SK-N-SH treated with all-trans-retinoic acid at 6 μM for 48 hours (cell line): ENCODE data around the gene TMEM51.

Source experiments
- ATAC-seq: fragments of 200-7000 bp; cut with Tn5 transposase; 3 replicates; pipeline ENCODE4 v1.9.1; 2020; ENCODE audit warnings: mild to moderate bottlenecking, moderate library complexity
- ARNTL ChIP-seq: fragments of 450-650 bp; formaldehyde crosslinking; IDR thresholded peaks from 2 replicates; pipeline ENCODE4 v1.5.0; 2020; ENCODE audit warnings: low read depth, mild to moderate bottlenecking, moderate library complexity, borderline replicate concordance
- BACH2 ChIP-seq: fragments of 250-450 bp; sonication (Bioruptor Pico); IDR thresholded peaks from 2 replicates; pipeline ENCODE4 v1.9.0; 2021; ENCODE audit warnings: mild to moderate bottlenecking, borderline replicate concordance
- CSDC2 ChIP-seq: fragments of 250-450 bp; sonication (Bioruptor Pico); IDR thresholded peaks from 2 replicates; pipeline ENCODE4 v1.5.0; 2020; ENCODE audit warnings: mild to moderate bottlenecking, moderate library complexity
- ESRRG ChIP-seq: fragments of 250-450 bp; sonication (Bioruptor Pico); IDR thresholded peaks from 2 replicates; pipeline ENCODE4 v1.6.1; 2021; ENCODE audit warnings: mild to moderate bottlenecking
- GLIS3 ChIP-seq: fragments of 250-450 bp; sonication (Bioruptor Pico); IDR thresholded peaks from 2 replicates; pipeline ENCODE4 v1.5.0; 2020; ENCODE audit warnings: mild to moderate bottlenecking, moderate library complexity
- ISL1 ChIP-seq: fragments of 250-450 bp; sonication (Bioruptor Pico); IDR thresholded peaks from 2 replicates; pipeline ENCODE4 v2.1.2; 2022; ENCODE audit warnings: mild to moderate bottlenecking, moderate library complexity
- OSR1 ChIP-seq: fragments of 250-450 bp; sonication (Bioruptor Pico); IDR thresholded peaks from 2 replicates; pipeline ENCODE4 v1.8.0; 2022; ENCODE audit warnings: moderate library complexity, mild to moderate bottlenecking, inconsistent platforms
- PPARA ChIP-seq: fragments of 250-450 bp; sonication (Bioruptor Pico); IDR thresholded peaks from 2 replicates; pipeline ENCODE4 v1.5.0; 2020; ENCODE audit warnings: mild to moderate bottlenecking, borderline replicate concordance
- RARB ChIP-seq: fragments of 250-450 bp; sonication (Bioruptor Pico); IDR thresholded peaks from 2 replicates; pipeline ENCODE4 v1.8.0; 2021; ENCODE audit warnings: mild to moderate bottlenecking, moderate library complexity
- SNAI2 ChIP-seq: fragments of 250-450 bp; sonication (Bioruptor Pico); IDR thresholded peaks from 2 replicates; pipeline ENCODE4 v1.5.0; 2020; ENCODE audit warnings: mild to moderate bottlenecking, moderate library complexity
- TCF4 ChIP-seq: fragments of 250-450 bp; sonication (Bioruptor Pico); IDR thresholded peaks from 2 replicates; pipeline ENCODE4 v1.8.0; 2021; ENCODE audit warnings: mild to moderate bottlenecking, moderate library complexity, borderline replicate concordance
- TOX ChIP-seq: fragments of 250-450 bp; sonication (Bioruptor Pico); IDR thresholded peaks from 2 replicates; pipeline ENCODE4 v1.8.0; 2021; ENCODE audit warnings: mild to moderate bottlenecking, moderate library complexity, borderline replicate concordance
- ZC3H10 ChIP-seq: fragments of 250-450 bp; sonication (Bioruptor Pico); IDR thresholded peaks from 2 replicates; pipeline ENCODE4 v1.5.1; 2021; ENCODE audit warnings: mild to moderate bottlenecking, moderate library complexity
- ZFP3 ChIP-seq: fragments of 250-450 bp; sonication (Bioruptor Pico); IDR thresholded peaks from 2 replicates; pipeline ENCODE4 v1.5.0; 2020; ENCODE audit warnings: mild to moderate bottlenecking, moderate library complexity
- ZNF565 ChIP-seq: fragments of 450-650 bp; formaldehyde crosslinking; conservative IDR thresholded peaks from 2 replicates; pipeline ENCODE4 v1.5.0; 2020; ENCODE audit warnings: low read depth, mild to moderate bottlenecking, moderate library complexity
- ZNF70 ChIP-seq: fragments of 450-650 bp; formaldehyde crosslinking; IDR thresholded peaks from 2 replicates; pipeline ENCODE4 v1.5.0; 2020; ENCODE audit warnings: mild to moderate bottlenecking, moderate library complexity
- ZNF8 ChIP-seq: fragments of 450-650 bp; formaldehyde crosslinking; IDR thresholded peaks from 2 replicates; pipeline ENCODE4 v1.5.0; 2020; ENCODE audit warnings: mild to moderate bottlenecking, moderate library complexity
- TF ChIP-seq, protein P1 (sequence below): fragments of 250-450 bp; sonication (Bioruptor Pico); IDR thresholded peaks from 2 replicates; pipeline ENCODE4 v1.8.0; 2021; ENCODE audit warnings: low read depth, mild to moderate bottlenecking, moderate library complexity, borderline replicate concordance
- TF ChIP-seq, protein P2 (sequence below): fragments of 250-450 bp; sonication (Bioruptor Pico); IDR thresholded peaks from 2 replicates; pipeline ENCODE4 v1.5.1; 2021; ENCODE audit warnings: mild to moderate bottlenecking, moderate library complexity
- TF ChIP-seq, protein P3 (sequence below): fragments of 250-450 bp; sonication (Bioruptor Pico); IDR thresholded peaks from 2 replicates; pipeline ENCODE4 v1.5.0; 2020; ENCODE audit warnings: mild to moderate bottlenecking, moderate library complexity
- TF ChIP-seq, protein P4 (sequence below): fragments of 250-450 bp; sonication (Bioruptor Pico); IDR thresholded peaks from 2 replicates; pipeline ENCODE4 v1.8.0; 2020; ENCODE audit warnings: mild to moderate bottlenecking, moderate library complexity, borderline replicate concordance

The TMEM51 gene

DNA sequence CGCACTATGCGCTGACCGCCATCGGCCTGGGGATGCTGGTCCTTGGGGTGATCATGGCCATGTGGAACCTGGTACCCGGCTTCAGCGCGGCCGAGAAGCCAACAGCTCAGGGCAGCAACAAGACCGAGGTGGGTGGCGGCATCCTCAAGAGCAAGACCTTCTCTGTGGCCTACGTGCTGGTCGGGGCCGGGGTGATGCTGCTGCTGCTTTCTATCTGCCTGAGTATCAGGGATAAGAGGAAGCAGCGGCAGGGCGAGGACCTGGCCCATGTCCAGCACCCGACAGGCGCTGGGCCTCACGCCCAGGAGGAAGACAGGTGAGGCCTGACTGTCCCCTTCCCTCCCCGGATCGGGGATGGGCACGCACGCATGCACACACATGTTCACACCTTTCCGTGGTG, 61.6 kb downstream of the TMEM51 start (continued):
- TF ChIP-seq OSR1 (CRISPR knock-in tag): no peak
- TF ChIP-seq RARB: no peak
- TF ChIP-seq ZFP3 (CRISPR knock-in tag): no peak

DNA sequence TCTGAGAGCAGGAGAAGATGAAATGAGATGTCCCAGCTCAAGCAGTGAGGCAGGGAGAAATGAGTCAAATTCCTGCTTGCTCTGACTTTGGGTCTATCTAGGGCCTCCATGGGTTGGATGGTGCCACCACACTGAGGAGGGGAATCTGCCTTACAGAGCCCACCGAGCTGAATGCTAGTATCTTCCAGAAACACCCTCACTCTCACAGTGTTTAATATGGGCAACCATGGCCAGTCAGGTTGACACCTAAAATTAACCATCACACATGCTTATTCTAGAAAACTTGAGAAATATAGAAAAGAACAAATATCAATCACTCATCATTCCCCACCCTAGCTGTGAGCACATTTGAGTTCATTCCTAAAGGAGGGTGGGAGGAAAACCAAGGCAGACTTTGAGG, 64.1 kb downstream of the TMEM51 start:
- no peak for TF ChIP-seq RARB
- no peak for TF ChIP-seq ZC3H10 (CRISPR knock-in tag)
- TF ChIP-seq, protein P1, sequence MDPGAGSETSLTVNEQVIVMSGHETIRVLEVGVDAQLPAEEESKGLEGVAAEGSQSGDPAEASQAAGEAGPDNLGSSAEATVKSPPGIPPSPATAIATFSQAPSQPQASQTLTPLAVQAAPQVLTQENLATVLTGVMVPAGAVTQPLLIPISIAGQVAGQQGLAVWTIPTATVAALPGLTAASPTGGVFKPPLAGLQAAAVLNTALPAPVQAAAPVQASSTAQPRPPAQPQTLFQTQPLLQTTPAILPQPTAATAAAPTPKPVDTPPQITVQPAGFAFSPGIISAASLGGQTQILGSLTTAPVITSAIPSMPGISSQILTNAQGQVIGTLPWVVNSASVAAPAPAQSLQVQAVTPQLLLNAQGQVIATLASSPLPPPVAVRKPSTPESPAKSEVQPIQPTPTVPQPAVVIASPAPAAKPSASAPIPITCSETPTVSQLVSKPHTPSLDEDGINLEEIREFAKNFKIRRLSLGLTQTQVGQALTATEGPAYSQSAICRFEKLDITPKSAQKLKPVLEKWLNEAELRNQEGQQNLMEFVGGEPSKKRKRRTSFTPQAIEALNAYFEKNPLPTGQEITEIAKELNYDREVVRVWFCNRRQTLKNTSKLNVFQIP (CRISPR knock-in tag): no peak
- TF ChIP-seq ZNF70 (CRISPR knock-in tag): no peak
- TF ChIP-seq PPARA (CRISPR knock-in tag): no peak
- TF ChIP-seq ISL1 (CRISPR knock-in tag): no peak
- no peak for TF ChIP-seq GLIS3 (CRISPR knock-in tag)
- TF ChIP-seq TCF4 (CRISPR knock-in tag): no peak
- TF ChIP-seq, protein P2, sequence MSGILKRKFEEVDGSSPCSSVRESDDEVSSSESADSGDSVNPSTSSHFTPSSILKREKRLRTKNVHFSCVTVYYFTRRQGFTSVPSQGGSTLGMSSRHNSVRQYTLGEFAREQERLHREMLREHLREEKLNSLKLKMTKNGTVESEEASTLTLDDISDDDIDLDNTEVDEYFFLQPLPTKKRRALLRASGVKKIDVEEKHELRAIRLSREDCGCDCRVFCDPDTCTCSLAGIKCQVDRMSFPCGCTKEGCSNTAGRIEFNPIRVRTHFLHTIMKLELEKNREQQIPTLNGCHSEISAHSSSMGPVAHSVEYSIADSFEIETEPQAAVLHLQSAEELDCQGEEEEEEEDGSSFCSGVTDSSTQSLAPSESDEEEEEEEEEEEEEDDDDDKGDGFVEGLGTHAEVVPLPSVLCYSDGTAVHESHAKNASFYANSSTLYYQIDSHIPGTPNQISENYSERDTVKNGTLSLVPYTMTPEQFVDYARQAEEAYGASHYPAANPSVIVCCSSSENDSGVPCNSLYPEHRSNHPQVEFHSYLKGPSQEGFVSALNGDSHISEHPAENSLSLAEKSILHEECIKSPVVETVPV: no peak
- TF ChIP-seq OSR1 (CRISPR knock-in tag): no peak
- no peak for TF ChIP-seq ZNF8
- no peak for TF ChIP-seq BACH2 (CRISPR knock-in tag)
- no peak for TF ChIP-seq ESRRG (CRISPR knock-in tag)
- TF ChIP-seq CSDC2 (CRISPR knock-in tag): no peak
- TF ChIP-seq ZNF565 (CRISPR knock-in tag): no peak
- no peak for TF ChIP-seq ZFP3 (CRISPR knock-in tag)
- TF ChIP-seq ARNTL (CRISPR knock-in tag): no peak
- TF ChIP-seq, protein P3, sequence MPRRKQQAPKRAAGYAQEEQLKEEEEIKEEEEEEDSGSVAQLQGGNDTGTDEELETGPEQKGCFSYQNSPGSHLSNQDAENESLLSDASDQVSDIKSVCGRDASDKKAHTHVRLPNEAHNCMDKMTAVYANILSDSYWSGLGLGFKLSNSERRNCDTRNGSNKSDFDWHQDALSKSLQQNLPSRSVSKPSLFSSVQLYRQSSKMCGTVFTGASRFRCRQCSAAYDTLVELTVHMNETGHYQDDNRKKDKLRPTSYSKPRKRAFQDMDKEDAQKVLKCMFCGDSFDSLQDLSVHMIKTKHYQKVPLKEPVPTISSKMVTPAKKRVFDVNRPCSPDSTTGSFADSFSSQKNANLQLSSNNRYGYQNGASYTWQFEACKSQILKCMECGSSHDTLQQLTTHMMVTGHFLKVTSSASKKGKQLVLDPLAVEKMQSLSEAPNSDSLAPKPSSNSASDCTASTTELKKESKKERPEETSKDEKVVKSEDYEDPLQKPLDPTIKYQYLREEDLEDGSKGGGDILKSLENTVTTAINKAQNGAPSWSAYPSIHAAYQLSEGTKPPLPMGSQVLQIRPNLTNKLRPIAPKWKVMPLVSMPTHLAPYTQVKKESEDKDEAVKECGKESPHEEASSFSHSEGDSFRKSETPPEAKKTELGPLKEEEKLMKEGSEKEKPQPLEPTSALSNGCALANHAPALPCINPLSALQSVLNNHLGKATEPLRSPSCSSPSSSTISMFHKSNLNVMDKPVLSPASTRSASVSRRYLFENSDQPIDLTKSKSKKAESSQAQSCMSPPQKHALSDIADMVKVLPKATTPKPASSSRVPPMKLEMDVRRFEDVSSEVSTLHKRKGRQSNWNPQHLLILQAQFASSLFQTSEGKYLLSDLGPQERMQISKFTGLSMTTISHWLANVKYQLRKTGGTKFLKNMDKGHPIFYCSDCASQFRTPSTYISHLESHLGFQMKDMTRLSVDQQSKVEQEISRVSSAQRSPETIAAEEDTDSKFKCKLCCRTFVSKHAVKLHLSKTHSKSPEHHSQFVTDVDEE (CRISPR knock-in tag): no peak
- TF ChIP-seq, protein P4, sequence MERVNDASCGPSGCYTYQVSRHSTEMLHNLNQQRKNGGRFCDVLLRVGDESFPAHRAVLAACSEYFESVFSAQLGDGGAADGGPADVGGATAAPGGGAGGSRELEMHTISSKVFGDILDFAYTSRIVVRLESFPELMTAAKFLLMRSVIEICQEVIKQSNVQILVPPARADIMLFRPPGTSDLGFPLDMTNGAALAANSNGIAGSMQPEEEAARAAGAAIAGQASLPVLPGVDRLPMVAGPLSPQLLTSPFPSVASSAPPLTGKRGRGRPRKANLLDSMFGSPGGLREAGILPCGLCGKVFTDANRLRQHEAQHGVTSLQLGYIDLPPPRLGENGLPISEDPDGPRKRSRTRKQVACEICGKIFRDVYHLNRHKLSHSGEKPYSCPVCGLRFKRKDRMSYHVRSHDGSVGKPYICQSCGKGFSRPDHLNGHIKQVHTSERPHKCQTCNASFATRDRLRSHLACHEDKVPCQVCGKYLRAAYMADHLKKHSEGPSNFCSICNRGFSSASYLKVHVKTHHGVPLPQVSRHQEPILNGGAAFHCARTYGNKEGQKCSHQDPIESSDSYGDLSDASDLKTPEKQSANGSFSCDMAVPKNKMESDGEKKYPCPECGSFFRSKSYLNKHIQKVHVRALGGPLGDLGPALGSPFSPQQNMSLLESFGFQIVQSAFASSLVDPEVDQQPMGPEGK: no peak
- ATAC-seq: no peak

DNA sequence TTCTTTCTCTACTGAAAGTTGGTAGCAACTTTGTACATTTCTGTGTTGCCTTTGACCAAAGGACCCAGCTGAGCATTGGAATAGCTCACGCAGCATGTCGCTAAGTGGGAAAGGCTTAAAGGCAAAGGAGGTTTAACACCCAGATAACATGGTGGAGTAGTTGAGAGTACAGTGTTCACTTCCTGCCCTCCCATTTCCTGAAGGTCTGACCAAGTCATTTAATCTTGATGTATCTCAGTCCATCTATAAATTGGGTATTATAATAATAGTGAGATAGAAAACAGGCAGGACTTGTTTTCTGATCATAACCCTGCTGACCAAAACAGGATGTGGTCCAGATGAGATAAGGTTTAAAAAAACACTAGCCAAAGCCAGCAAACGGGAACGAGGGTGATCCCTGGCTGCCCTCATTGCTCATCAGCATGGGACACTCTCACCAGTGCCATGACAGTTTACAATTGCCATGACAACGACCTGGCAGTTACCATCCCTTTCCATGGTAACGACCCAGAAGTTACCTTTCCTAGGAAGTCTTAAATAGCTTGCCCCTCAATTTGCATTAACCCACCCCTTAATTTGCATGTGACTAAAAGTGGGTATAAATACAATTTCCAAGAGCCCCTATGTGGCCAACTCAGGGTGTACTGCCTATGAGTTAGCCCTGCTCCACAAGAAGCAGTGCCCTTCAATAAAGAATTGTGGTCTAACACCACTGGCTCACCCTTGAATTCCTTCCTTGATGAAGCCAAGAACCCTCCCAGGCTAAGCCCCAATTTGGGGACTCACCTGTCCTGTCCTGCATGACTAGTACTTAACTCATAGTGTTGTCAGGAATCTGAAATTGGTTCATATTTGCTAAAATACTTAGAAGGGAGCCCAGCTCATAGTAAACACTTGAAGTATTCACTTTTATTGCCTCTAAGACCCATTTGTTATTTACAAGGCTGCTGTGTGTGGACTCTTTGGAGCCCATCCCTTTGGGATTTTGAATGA, 65.0 kb downstream of the TMEM51 start:
- TF ChIP-seq TCF4 (CRISPR knock-in tag) (peak; percentile 17; the same call in 1 of the 2 replicates), OSR1 (CRISPR knock-in tag) (no peak)

DNA sequence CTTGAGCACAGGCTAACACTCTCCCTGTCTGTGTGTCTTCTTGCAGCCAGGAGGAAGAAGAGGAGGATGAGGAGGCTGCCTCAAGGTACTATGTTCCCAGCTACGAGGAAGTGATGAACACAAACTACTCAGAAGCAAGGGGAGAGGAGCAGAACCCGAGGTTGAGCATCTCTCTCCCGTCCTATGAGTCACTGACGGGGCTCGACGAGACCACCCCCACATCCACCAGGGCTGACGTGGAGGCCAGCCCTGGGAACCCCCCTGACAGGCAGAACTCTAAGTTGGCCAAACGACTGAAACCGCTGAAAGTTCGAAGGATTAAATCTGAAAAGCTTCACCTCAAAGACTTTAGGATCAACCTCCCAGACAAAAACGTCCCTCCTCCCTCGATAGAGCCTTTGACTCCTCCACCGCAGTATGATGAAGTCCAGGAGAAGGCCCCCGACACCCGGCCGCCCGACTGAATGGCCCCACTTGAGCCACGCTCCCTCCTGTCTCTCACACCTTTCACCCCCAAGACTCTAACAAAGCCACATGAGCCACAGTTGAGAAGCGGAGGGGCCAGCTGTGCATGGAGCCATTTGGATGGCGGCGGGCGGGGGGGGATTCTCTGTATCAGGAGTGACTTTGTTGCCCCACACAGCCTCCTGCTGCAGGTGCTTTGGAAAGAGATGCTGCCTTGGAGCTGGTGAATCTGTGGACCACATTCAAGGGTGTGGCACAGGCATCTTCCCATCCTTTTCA, 65.9 kb downstream of the TMEM51 start:
- ATAC-seq: no peak
- TF ChIP-seq, protein P1 (CRISPR knock-in tag): no peak
- TF ChIP-seq TOX (CRISPR knock-in tag) (no peak), RARB (no peak), GLIS3 (CRISPR knock-in tag) (no peak), SNAI2 (CRISPR knock-in tag) (no peak), ARNTL (CRISPR knock-in tag) (no peak), PPARA (CRISPR knock-in tag) (no peak), OSR1 (CRISPR knock-in tag) (no peak)
- TF ChIP-seq, protein P2: no peak

More for the DNA sequence above, 65.0 kb downstream of the TMEM51 start:
- no peak; the same call in 1 of the 3 replicates for ATAC-seq
